ENCODE measurements around the gene RGS3.
"Not testable (repeated sequence)": the region's sequence is repeated elsewhere in the genome, so short reads cannot be mapped to it uniquely, and the experiment has no call there.

Gene RGS3

DNA sequence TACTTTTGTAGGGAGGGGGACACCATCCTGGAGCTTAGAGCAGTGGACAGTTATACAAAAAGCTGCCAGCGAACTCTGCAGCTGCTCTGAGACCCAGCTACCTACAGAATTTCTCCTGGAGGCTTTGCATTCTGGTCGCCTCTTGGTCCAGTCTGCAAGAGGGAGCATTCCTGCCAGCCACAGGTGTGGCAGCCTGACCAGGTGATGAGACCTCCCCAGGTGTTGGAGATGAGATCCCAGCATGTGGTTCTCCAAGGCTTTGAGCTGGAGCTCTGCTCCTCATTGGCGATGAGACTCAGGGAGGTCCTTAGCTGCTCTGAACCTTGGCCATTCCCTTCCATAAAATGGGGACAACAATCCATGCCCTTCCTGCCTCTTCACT, 69.3 kb downstream of the RGS3 start:
- no peak for DNase-seq

DNA sequence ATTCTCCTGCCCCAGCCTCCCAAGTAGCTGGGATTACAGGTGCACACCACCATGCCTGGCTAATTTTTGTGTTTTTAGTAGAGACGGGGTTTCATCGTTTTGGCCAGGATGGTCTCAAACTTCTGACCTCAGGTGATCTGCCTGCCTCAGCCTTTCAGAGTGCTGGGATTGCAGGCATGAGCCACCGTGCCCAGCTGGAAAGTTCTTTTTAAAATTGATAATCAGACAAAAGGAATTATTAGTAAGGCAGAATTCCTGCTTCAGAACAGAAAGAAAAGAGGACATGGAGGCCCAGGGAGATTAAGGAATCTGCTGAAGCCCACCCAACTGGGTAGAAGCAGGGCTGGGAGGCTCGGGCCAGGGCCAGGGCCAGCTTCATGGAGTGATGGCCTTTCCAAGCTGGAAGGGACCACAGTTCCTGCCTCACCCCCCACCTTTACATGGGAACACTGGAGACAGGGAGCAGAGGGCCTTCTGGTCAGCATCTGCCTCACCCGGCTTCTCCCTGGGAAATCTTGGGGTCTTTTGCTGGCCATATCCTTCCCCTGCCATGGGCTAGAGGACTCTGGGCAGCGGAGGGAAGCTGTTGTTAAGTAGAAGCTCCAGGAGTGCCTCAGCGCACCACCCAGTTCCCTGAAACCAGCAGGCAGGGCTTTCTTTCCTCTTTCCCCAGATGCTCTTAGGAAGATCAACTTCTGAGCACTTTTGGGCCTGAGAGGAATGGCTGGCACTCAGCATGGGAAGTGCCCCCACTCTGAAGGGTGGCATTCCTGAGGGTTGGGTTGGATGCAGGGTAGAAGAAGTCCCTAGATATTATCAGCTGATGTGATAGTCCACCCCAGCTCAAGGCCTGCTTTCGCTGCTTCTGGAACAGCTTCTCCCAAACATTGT, 70.1 kb downstream of the RGS3 start:
- no peak for DNase-seq

DNA sequence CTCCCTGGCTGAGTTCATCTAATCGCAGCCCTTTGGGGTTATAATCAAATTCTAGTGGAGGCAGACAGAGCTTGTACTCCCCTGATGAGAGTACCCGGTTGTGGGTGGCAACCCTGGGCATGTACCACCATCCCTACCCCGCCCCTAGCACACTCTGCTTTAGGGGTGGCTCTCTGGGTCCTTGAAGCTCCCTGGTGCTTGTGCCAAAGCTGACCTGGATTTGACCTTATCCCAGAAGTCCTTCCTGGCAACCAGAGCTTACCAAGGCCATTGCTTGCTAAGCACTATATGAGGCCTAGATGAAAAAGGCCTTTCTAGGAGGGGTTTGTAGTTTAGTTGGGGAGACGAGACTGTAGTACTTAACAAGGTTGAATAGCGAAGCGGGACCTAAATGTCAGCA, 72.2 kb downstream of the RGS3 start:
- no peak for DNase-seq

DNA sequence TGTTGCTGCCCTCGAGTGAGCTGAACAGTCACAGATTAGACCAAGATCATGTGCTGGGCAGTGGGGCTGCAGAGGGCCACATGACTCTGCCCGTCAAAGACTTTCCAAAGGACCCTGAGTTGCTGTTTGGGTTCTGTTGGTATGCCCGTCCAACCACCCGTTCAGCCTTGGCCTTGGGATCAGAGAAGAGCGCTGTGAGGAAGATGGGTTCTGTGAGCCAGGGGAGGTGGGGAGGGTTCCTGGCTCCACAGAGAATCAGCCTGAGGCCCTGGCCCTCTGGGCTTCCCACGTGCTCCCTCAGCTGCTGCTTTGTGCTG, 72.6 kb downstream of the RGS3 start:
- no peak for DNase-seq

DNA sequence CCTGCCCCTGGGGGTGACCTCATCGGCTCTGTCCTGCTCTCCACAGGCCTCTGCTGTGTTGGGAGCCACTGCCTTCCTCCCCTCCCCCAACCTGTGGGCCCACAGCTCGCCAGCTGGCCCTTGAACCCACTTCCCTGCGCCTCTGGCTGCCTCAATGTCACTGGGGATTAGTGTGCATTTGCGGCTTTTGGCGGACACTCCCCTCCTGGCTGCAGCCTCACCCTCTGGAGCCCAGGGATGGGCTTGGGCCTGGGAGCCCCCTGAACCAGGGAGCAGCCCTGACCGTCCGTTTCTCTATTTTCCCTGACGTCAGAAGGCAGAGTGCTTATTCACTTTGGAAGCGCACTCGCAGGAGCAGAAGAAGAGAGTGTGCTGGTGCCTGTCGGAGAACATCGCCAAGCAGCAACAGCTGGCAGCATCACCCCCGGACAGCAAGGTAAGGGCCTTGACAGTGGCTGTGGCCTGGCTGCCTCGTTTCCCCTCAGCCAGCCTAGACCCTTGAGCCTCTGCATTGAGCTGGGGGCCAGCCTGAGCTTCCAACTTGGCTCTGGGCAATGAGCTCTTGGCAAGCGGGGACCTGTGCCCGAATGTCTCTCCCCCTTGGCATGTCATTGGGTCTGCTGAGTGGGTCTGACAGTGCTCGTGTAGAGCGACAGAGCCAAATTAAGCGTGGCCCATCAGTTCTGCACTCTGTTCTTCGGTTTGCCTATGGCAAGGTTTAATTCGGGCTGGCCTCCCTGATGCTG, 73.1 kb downstream of the RGS3 start:
- no peak for DNase-seq

DNA sequence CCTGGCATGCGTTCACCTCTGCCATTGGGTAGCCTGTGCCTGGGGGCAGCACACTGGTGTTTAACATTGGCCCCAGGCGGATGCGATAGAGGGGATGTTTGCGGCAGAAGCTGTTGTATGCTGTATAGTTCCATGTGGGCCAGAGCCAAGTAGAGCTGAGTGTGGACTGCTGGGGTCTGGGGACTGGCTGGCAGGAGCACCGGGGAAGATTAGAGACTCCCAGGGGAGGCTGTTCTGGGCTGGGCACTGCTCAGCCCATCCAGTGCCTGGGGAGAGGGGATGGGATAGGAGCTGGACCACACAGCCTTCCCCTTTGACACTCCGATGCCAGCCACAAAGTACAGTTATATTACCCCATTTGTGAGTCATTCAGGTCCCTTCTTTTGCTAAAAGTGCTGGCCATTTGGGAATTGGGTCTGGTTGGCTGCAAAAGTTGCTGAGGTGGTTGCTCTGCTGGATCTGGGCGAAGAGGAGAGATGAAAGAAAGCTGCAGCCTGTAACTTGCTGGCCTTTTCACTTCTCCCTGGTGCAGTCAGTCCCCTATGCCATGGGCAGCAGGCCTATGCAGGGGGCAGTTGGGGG, 73.8 kb downstream of the RGS3 start:
- no peak for DNase-seq

DNA sequence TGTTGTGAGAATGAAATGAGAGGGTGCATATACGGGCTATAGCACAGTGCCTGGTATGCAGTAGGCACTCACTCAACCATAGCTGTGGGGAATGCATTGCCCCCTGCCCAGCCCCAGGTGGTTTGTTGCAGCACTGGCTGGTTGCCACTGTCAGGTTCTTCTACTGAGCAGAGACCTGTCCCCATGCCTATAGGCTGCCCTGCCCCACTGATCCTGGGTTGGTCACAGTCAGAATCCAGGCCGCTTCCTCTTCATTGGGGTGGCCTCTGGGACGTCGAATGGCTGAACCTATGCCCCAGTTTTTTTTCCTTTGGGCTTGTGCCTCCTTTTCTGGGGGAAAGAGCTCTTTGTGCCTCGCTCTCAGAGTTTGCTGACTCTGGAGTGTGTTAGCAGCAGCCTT, 74.6 kb downstream of the RGS3 start:
- no peak for DNase-seq

DNA sequence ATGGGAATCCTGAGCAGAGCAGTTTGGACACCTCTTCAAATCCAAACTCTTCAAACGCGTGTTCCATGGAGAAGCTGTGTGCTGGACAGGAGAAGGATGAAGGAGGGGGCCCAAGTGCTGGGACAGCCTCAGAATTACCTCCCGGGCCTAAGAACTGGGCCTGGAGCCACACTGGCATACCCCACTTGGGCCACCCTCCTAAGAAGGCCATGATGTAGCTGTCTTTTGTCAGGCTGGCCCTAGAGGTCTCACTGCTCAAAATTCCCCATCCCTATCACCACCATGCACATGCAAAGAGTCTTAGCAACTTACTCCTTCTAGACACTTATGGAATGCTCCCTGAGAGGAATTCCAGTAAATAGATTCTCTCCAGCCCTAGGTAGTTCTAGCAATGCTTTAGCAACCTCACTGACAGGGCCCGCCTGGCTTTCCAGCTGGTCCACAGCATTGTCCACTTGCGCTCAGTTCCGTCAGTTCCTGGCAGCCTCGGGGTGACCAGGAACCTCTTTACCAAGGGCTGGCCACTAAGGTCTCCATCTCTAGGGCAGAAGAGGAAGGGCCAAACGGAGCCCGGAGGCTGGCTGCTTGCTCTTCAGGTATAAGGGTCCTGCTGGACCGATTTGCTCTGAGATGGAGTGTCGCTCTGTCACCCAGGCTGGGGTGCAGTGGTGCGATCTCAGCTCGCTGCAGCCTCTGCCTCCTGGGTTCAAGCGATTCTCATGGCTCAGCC, 75.3 kb downstream of the RGS3 start:
- no peak for DNase-seq

DNA sequence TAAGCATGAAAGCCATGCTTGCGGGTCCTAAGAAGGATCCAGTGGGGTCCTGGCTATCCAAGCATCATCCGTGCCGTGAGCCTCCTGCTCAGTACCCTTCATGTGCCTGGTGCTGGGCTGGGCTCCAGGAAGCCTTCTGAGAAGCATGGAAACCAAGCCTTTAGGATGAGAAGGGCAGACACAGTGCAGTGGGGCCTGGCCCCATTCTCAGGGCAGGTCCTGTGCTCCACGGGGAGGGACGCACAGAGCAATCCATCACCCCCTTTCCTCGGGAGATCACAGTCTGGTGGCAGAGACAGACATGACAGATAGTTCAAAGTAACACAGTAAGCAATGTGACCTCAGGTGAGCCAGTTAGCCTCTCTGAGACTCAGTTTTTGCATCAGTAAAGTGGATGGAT, 76.9 kb downstream of the RGS3 start:
- DNase-seq = no peak

DNA sequence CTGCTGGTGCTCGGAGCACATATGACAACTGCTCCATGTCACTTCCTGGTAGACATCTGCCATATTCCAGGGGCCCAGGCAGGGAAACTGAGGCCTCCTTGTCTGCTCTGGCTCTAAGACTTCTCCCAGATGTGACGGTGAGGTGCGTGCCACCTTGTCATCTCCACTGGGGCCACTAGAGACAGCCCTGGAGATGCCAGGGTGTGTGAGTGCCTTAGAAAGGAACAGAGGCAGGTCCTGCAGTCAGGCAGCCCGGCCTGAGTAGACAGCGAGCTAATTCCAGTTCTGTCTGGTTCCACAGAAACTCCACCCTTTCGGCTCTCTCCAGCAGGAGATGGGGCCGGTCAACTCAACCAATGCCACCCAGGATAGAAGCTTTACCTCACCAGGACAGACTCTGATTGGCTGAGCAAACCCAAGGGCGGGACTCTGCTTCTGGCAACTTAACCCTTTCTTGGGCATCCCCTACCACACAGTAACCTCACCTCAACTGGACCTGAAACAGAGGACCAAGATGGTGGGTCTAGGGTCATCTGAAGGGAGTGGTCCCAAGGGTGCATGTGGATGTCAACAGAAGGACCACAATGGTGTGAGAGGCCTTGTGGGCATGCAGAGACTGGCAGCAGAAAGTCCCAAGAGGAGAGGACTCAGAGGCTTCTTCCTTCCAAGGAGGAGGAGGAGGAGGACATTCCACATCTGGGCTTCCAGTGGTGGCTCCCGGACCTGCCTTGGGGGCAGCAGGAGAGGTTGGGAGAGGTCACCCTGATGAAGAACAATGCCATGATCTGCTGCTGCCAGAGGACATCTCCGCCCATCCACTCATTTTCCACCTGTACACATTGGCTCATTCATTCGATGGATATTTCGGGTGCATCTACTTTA, 77.7 kb downstream of the RGS3 start:
- DNase-seq = no peak

DNA sequence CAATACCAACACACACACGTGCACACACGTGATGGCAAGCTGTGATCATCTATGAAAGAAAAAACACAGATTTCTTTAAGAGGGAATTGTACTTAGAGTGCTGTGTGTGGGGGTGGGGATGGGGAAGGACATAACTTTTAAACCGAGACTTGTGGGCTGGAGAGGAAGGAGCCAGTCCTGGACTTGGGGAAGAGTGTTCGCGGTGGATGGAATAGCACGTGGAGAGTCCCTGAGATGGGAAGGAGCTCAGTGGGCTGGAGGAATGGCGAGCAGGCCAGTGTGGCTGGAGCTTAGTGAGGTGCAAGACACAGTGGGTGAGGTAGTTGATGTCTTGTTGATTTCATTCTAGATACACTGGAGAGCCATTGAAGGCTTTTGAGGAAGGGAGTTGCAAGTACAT, 78.5 kb downstream of the RGS3 start:
- DNase-seq = no peak

DNA sequence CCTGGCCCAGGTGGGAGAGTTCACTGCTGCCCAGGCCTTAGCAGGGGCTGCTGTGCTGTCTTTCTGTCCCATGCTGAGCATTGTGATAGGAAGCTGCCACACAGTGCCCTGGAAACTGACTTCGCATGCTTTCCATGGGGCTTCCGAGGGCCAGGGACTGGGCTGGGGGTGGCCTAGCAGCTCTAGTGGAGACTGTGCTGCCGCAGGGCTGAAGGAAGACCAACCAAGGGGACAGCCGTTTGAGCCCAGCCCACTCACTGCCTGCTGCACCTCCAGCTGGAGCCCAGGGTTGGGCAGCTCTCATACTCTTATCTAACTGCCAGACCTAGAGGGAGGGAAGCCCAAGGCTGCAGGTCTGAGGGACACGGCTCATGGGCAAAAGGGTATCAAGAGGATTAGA, 79.2 kb downstream of the RGS3 start:
- no peak for DNase-seq

DNA sequence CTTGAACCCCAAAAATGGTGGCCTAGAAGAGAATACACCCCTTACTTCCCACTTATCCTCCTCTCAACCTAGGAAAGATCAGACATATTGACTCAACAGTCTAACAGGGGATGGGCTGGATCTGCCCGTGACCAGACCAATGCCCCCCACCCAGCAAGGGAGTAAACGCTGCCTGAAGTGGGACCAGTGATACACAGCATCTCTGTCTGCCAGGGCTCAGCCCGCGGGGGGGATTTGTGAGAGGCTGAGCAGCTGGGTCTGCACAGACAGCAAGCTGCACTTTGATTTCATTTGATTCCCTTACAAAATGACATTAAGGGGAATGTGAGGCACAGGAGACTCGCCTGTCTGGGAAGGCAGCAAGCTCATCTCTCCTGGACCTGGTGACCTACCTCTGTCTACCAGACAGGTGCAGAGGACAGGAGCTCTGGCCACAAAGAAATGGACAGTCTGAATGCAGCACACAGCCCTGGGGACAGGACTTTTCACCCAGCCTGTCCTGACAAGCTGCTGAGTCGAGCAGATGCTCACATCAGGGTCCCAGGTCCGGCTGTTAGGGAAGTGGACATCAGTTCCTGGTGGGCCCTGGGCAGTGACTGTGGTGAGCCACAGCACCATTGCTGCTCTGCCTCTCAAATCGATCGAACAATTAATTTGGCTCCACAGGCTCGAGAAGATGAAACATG, 79.9 kb downstream of the RGS3 start:
- DNase-seq = no peak

DNA sequence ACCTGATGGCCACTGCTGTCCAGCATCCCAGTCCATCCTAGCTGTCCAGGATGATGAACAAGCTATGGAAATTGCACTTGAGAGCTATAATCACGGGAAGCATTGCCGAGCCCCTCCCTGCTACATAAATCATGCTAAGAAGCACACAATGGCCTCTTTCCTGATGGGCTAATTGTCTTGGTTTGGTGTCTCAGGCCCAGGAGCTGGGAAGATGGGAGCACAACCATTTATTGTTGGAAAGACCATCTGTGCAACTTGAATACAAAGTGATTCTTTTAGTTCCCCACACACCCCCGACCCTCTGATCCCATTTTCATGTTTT, 80.4 kb downstream of the RGS3 start:
- DNase-seq = no peak

DNA sequence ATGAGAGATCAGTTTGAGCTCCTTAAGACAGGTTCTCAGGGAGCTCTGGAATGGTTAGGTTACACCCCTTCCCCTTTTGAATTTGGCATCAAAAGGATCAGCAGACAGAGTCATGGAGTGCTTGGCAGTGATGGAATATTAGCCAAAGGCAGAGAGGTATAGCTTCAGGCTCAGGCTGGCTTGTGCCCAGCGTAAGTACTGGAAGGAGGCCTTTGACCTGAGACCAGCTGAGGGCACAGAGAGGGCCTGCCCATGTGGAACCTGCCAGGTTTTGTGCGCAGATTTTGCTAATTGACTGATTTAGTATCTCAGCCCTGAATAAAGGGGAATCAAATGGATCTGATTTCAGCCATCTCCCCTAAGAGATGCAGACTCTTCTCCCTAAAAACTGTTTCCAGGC, 81.5 kb downstream of the RGS3 start:
- no peak for DNase-seq

DNA sequence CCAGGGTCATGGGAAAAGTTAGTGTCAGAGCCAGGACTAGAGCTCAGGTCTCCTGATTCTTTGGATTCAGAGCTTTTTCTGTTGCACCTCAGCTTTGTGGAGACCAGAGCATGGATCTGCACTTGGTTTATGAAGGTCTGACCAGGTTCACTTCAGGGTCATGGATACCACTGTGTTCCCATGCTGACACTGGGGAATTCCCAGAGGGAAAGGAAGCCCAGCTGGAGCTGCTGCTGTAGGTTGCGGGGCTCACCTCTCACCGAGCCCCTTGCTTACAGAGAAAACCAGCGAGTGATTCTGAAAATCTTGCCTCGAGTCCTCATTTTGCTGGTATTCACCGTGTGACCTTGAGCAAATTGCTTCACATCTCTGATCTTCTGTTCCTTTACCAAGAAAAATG, 83.0 kb downstream of the RGS3 start:
- DNase-seq = no peak

DNA sequence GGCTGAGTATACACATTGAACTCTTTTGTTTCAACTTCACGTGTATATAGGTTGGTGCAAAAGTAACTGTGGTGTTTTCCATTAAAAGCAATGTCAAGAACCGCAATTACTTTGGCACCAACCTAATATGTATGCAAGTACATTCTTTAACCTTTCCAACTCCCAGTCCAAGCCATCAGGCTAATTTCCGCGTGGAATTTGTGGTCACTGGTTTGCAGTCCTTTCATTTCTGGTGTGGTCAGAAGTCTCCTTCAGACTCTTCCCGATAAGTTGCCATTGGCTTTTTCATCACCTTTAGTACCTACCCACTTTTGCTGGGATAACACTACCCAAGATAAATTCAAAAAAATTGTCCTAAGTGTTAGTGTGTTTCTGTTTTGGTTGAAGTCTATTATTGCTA, 84.0 kb downstream of the RGS3 start:
- DNase-seq = no peak

DNA sequence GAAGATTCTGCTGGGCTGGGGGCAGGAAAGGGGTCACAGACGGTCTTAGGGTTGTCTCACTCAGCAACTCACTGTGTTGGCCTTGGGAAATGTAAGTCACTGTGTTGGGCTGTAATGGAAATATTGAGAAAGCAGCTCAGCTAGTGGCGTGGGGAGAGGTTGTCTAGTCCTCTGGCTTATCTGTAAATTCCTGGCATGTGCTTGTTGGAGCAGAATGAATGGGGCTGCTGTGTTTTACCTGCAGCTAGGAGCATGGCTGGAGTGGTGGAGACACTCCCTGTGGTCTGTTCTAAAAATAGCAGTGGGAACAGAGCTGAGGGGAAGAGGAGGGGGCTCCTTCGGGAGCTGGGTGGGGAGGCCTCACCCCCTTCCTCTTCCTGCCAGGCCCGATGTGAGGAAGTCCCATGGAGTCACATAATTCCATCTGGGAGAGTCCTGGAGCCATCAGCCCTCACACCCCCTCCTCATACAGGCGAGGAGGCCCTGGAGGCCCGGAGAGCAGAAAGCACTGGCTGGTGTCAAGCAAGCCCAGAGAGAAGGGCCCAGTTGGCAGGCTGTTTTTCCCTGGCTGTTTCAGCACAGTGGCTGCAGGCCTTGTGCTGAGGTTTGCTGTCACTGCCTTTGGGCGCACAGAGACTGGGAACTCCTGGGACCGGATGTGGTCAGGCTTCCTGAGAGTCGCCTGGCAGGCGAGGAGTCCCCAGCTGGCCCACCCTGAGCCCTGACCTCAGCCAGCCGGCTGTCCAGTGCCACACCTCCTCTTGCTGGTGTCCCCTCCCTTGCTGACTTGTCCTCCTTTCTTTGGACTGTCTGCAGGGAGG, 84.9 kb downstream of the RGS3 start:
- peak; percentile 21 to 35 for DNase-seq

DNA sequence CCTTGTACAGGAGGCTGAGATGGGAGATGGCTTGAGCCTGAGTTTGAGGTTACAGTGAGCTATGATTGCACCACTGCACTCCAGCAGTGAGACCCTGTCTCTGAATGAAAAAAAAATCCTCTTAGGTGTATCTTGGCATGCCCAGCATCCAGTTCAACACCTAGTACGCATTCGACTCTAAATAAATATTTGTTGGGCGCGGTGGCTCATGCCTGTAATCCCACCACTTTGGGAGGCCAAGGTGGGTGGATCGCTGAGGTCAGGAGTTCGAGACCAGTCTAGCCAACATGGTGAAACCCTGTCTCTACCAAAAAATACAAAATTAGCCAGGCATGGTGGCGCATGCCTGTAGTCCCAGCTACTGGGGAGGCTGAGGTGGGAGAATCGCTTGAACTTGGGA, 86.4 kb downstream of the RGS3 start:
- DNase-seq = not testable (repeated sequence)

DNA sequence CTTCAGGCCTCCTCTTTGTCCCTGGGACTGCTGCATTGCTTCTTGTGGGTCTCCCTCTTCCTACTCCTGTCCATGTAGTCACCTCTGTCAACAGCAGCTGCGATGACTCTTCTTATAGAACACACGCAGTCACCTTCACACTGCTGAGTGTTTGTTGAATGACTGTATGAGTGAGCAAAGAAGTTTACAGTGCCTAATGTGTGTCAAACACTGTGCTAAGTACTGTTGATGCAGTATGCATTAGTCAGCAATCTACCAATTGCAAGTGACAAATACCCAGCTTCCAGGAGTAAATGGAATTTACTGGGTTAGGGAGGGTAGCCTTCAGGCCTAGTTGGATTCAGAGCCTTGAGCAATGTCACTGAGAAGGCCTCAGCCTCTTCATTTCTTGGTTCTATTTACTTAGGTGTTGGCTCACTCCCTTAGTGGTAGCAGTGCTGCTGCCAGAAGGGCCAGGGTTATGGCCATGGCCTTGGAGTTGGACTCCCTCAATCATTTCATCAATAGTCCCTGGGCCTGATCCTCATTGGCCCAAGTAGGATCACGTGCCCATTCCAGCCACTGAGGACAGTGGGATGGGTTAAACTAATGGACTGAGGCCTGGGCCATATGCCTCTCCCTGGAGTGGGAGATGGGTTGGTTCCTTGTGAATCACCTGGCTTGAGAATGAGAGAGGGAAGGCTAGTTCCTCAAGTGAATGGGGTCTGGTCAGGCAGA, 93.5 kb downstream of the RGS3 start:
- no peak for DNase-seq
